ENCODE results near the gene PROKR1.

Gene PROKR1

GRCh38 chr2:68698567-68699377 lies 55.4 kb downstream of the PROKR1 start:
- DNase-seq (ENCODE audit: low read depth) = no peak

- DNase-seq (ENCODE audit: low read depth) = no peak
Observed at GRCh38 chr2:68700560-68700959, 57.2 kb downstream of the PROKR1 start.

GRCh38 chr2:68706637-68707036 lies 63.3 kb downstream of the PROKR1 start:
- no peak for DNase-seq (ENCODE audit: low read depth)

All from stimulated activated CD4-positive, alpha-beta T cell treated with anti-CD3 and anti-CD28 coated beads, Interleukin-2, amount 100 ng/mL, for 4 hours (primary cell).